GM13977 (cell line): ENCODE data around the gene FBXW7.

Experiments
- DNase-seq: peaks from one replicate; pipeline ENCODE4 v3.0.0; 2012; ENCODE audit warnings: low spot score
- in situ Hi-C: fragments of 300-500 bp; cut with MboI; formaldehyde crosslinking; loops from one replicate; pipeline ENCODE4 v1.12.0; 2022; ENCODE audit warnings: low sequenced_read_pairs, low pct_unique_long_range_greater_than_20kb, mixed read lengths, inconsistent platforms; ENCODE audit not compliant: unreplicated experiment
- TF ChIP-seq, protein P1 (sequence below): IDR thresholded peaks from 2 replicates; pipeline ENCODE4 v1.5.1; 2012; ENCODE audit warnings: mild to moderate bottlenecking, control low read depth; ENCODE audit not compliant: insufficient read depth; ENCODE audit errors: extremely low read depth, missing control alignments

The FBXW7 gene

DNA sequence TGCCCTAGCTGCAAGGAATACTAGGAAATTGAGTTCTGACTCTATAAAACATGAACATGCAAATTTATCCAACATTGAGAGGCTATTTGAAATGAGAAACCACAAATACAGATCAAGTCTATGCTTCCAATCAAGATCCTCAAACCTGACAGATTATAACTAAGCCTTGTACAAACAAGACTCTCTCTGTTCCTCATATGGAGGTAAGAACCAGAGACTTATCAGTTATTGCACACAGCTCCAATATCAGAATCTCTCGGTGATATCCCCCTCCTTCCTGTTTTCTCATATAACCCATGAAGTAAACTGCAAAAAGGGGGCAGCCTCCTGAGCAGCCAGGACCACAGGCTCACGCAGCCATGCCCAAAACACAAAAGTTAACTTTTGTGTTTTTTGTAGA is 36.5 kb downstream of the FBXW7 start:
- in situ Hi-C loops: no loop called here
- no peak for DNase-seq
- TF ChIP-seq, protein P1, sequence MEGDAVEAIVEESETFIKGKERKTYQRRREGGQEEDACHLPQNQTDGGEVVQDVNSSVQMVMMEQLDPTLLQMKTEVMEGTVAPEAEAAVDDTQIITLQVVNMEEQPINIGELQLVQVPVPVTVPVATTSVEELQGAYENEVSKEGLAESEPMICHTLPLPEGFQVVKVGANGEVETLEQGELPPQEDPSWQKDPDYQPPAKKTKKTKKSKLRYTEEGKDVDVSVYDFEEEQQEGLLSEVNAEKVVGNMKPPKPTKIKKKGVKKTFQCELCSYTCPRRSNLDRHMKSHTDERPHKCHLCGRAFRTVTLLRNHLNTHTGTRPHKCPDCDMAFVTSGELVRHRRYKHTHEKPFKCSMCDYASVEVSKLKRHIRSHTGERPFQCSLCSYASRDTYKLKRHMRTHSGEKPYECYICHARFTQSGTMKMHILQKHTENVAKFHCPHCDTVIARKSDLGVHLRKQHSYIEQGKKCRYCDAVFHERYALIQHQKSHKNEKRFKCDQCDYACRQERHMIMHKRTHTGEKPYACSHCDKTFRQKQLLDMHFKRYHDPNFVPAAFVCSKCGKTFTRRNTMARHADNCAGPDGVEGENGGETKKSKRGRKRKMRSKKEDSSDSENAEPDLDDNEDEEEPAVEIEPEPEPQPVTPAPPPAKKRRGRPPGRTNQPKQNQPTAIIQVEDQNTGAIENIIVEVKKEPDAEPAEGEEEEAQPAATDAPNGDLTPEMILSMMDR: no peak

DNA sequence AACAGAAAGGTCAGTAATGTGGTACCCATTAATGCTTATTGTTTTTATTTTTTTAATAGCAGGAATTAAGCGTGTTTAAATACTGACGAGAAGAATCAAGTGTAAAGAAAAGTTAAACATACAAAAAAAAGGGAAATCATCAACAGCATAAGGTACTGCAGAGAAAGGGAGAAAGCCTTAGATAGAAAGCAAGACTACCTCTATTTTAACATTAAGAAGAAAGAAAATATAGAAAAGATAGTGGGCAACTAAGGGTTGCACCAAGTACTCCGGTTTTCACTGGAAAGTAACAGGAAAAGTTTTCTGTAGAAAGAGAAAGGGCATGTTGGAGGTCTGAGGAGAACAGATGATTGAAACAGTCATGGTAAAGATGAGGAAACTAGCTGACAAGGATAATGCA is 41.9 kb downstream of the FBXW7 start:
- TF ChIP-seq, protein P1: no peak
- in situ Hi-C loops: no loop called here
- no peak for DNase-seq

DNA sequence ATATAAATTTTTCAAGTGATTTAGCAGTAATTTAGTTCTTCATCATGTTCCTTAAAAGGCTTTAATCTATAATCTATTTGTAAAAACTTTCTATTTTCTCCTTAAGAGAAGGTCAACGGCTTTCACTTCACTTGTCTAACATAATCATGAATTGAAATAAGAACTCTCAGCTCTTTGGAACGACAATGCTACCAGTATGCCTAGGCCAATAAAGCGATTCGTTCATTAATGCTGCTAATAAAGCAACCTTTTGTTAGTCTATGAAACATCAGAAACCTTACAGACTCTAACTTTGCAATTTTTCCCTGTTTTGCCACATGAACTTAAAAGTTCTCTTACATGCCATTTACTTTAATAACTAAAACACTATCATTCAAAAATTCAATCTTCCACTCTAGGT is 47.6 kb downstream of the FBXW7 start:
- in situ Hi-C loops: no loop called here
- TF ChIP-seq, protein P1: no peak

DNA sequence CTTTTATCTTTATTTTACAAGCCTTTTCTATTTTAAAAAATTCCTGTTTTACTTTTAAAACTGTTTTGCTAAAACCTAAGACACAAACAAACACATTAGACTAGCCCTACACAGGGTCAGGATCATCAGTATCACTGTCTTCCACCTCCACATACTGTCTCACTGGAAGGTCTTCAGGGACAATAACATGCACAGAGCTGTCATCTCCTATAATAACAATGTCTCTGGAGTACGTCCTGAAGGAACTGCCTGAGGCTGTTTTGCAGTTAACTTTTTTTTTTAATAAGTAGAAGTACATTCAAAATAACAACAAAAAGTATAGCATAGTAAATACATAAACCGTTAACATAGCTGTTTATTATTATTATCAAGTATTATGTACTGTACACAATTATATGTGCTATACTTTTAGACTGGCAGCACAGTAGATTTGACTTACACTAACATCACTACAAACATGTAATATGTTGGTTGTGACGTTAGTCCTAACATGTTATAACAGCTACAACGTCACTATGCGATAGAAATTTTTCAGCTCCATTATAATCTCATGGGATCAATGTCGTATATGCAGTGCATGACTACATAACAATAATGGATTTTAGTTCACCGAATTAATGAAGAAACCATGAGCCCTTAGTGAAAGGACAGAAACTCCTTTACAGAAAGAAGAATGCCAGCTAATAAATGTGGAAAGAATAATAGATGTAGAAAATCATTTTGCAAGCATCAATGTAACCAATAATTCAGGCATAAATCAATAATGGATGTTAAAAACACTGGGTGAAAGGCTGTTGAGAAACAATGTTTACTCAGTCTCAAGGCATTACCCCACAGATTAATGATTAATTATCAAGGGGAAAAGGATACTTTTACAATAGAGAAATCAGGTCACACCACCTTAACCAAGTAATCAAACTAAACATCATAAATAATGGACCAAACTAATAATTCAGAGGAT is 49.2 kb downstream of the FBXW7 start:
- TF ChIP-seq, protein P1: no peak
- DNase-seq: no peak
- in situ Hi-C loops: no loop called here

More for the DNA sequence above, 47.6 kb downstream of the FBXW7 start:
- no peak for DNase-seq

DNA sequence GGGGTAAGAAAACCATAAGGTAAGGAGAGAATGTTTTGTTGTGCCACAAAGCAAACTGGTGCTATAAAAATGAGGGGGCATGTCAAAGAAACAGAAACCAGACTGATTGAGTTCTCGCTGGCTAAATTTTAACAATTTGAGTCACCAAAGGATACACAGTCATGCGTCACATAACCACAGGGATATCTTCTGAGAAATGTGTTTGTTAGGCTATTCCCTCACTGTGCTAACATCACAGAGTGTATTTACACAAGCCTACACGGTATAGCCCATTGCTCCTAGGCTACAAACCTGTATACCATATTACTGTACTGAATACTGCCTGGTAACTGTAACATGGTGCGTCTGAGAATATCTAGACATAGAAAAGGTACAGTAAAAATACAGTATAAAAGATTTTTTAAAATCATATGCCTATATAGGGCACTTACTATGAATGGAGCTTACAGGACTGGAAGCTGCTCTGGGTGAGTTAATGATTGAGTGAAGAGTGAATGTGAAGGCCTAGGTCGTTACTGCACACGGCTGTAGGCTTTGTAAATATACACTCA is 50.1 kb downstream of the FBXW7 start:
- TF ChIP-seq, protein P1: no peak
- in situ Hi-C loops: no loop called here
- DNase-seq: peak; percentile 18

DNA sequence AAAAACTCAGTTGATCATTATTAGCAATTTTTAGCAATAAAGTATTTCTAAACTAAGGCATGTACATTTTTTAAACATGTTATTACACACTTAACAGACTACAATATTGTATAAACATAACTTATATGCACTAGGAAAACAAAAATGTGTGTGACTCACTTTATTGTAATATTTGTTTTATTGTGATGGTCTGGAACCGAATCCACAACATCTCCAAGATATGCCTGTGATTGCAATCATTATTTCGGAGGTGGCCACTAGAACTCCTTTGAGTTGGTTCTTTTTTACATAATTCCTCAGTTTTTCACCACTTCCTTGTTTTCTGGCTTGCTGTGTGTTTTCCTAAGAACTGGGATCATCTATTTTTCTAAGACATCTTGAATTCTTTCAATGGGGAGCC is 53.7 kb downstream of the FBXW7 start:
- in situ Hi-C loops: no loop called here
- no peak for DNase-seq
- TF ChIP-seq, protein P1: no peak
